NCI-H345 treated with DMSO at 0.1 percent for 48 hours (cell line): ENCODE results near the gene KRTAP10-3.
"Not testable (repeated sequence)": the region's sequence is repeated elsewhere in the genome, so short reads cannot be mapped to it uniquely, and the experiment has no call there.

Source experiments
- DNase-seq: peaks from one replicate; lab custom pipeline; 2025; ENCODE audit not compliant: unreplicated experiment; lab: John Stamatoyannopoulos, UW

KRTAP10-3 gene

DNA sequence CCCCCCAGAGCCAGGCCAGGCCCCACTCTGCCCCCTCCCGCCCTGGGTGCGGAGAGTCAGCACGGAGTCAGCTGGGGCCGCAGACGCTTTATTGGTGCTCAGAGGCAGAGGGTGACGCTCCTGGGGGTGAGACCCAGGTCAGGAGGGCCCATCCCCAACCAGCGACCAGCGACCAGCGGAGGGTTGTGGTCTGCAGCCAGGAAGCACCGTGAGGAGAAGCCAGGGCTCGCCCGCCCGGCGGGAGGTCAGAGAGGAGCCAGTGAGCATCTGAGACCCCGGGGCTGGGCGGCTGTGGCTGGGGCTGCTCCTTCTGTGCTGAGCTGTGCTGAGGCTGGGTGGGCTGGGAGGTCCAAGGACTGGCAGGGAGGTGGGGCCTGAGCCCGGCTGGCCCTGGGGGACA lies 8.3 kb downstream of the KRTAP10-3 start:
- not testable (repeated sequence) for DNase-seq

DNA sequence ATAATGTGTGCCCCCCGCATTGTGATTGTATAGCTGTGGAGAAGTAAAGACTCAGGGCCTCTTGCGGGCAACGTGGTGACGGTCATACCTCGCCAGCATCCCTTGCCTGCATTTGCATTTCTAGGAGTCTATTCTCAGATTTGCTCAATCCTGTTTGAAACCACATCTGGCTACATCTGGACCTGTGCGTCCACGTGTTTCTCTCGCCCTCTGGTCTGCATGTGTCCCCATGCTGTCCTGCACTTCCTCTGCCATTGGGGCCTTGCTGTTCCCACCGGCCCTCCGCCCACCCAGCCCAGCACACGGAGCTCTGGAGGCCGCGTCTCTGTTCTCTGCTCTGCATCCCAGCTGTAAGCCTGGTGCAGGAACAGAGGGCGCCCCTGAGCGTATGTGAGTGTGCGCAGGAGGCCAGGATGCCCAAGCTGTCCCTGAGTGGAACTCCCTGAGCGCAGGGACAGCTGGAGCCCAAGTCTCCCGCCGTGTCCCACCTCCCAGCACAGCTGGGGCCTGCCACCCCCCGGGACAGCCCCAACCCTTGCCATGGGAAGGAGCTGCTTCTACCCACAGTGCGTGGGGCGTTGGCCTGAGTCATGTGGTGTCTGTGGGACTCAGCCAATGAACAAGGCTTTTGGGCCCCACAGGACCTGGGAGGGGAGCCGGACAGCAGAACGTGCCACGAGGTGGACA lies 8.9 kb downstream of the KRTAP10-3 start:
- DNase-seq: no peak

DNA sequence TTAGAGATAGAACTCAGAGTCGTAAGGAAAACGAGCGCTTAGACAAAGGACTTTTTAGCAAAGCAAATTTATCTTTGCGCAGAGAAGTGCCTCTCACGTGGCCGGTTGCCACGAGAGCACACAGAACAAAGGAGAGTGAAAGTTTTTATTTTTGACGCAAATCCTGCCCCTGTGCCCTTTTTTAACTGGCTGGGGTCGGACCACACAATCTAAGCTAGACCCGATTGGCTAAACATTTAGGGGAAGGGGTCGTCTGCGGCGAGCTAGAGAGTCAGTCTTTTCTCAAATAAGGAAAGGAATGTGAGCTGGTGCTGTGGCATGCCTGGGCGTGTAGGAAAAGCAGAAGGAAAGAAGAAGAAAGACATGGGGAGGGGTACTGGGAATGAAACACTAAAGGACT lies 9.7 kb downstream of the KRTAP10-3 start:
- DNase-seq: no peak

DNA sequence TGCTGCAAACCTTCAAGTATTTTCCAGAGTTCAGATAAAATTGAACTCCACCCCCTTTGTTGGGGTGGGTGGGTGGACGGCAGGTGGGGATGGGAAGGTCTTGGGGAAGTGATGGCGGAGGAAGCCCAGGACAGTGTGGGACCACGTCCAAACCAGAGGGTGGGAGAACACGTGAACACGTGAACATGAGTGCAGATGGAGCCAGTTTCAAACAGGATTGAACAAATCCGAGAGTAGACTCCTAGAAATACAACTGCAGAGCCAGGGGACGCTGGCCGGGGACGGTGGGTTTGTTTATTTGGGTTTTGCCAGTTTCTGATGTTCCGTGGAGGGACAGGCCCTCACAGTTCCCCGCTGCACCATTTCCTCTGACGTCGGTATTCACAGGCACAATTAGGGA lies 10.2 kb downstream of the KRTAP10-3 start:
- no peak for DNase-seq

DNA sequence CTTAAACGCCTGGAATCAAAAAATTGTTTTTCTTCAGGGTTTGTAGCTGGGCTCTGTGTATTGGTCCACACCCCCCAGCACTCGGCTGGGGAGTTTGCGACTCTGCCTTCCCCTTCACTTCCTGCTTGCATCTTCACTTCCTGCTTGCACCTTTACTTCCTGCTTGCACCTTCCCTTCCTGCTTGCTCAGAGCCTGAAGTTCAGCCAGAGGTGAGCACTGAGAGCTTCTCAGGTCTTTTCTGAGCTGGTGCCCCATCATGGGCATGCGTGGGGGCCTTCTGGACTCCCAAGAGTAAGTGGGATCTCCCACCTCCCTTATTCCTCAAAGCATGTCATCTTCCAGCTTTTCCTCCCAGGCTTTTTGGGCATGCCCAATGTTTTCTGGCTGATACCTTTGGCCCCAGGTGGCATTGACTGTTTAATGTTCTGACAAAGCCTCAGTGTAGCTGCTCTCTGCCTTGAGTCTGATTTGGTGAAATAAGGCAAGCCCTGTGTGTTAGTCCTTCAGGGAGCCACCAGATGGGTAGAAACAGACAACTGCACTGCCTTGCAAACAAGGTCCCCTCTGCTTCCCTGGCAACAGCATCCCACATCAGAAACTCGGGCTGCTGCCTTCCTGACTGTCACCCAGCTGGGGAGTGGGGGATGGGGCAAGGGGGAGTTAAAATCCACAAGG lies 10.8 kb downstream of the KRTAP10-3 start:
- no peak for DNase-seq

DNA sequence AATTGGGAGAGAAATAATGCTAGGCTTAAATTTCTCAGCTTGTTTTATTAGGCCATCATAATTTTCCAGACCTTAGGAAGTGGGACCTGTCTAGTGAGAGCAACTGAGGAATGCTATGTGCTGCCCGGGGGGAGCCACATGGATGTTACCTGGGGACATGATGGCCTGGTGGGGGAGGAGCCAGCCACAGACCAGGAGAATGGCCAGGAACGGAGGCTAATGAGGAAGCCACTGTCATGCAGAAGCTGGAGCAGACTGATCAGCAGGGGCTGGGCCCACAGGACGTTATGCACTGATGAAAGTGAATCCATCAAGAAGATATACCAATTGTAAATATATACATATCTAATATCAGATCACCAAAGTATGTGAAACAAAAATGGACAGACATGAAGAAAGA lies 14.0 kb downstream of the KRTAP10-3 start:
- no peak for DNase-seq

DNA sequence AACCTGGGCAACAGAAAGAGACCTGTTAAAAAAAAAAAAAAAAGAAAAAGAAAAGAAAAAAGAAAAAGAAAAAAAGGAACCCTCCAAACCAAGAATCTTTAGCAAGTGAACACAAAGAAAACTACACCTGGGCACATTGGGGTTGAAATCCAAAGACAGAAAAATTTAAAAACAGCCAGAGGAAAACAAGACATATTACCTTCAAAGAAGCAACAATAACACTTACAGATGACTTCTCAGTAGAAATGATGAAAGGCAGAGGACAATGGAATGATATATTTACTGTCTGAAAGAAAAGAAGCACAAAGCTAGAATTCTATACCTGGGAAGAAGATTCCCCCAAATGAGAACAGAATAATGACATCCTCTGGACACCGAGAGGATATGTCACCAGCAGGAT lies 15.9 kb downstream of the KRTAP10-3 start:
- no peak for DNase-seq

DNA sequence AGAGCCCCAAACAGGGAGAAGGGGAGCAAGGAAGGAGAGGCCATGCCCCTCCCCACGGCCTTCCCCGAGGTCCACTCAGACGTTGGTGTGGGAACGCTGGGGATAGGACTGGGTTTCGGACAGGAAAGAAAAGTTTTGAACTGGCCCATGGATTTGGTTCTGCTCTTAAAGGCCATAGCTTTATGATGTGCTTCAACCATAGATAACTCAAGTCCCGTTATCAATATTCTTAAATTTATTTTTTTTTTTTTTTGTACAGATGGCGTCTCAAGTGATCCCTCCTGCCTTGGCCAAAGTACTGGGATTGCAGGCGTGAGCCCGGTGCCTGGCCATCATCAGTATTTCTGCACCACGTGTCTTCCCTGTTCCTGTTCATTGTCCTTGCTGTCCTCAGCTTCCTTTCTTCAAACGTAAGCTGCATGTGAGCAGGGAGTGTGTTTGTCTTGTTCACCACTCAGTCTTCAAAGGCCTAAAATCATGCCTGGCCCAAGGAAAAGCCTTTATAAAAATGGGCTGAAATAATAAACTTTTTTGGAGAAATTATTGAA lies 17.8 kb downstream of the KRTAP10-3 start:
- DNase-seq: no peak

DNA sequence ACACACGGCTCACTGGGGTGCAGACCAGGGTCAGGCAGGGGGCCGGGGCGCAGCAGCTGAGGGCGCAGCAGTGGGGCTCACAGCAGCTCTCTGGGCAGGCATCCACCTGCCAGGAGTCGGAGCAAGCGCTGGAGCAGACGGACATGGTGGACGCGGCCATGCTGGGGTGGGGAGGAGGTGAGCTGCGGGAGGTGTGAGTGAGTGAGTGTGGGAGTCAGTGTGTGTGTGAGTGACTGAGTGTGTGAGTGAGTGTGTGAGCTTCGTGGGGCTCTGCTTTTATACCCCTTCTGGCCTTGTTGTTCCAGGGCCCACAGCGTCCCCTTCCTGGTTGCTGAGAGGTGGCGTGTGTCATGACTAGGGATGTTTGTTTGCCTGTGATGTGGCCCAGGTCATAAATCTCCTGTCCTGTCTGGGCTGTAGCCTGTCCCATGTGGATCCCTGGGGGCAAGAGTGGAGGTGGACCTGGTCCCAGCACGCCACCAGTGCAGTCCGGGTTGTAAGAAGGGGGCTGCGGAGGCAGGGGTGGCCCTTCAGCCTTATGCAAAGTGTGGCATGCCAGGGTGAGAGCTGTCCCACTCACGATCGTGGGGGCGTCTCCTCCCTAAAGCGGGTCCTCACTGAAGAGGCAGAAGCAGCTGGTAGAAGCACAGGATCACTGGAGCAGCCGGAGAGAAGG lies 18.5 kb downstream of the KRTAP10-3 start, which contains the start of gene KRTAP10-1:
TSS of gene KRTAP10-1 (minus strand) at position 205 of the 676 bp plus-strand sequence. CDS start at position 160, 45 bp downstream.
- DNase-seq: no peak

DNA sequence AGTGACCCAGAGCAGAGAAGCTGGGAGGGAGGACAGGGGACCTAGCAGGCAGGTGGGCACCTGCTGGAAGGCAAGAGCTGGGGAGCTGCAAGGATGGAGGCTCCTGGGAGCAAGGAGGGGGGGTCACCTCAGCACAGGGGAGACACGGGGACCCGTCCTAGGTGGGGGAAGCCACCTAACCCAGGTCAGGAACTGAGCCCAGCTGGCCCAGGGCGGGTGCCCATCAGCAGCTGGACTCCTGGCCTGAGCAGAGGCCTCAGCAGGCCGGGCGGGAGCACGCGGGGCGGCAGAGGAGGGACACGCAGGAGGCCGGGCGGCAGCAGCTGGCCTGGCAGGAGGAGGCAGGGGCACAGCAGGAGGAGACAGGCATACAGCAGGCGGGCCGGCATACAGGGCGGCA lies 19.5 kb downstream of the KRTAP10-3 start:
- no peak for DNase-seq

DNA sequence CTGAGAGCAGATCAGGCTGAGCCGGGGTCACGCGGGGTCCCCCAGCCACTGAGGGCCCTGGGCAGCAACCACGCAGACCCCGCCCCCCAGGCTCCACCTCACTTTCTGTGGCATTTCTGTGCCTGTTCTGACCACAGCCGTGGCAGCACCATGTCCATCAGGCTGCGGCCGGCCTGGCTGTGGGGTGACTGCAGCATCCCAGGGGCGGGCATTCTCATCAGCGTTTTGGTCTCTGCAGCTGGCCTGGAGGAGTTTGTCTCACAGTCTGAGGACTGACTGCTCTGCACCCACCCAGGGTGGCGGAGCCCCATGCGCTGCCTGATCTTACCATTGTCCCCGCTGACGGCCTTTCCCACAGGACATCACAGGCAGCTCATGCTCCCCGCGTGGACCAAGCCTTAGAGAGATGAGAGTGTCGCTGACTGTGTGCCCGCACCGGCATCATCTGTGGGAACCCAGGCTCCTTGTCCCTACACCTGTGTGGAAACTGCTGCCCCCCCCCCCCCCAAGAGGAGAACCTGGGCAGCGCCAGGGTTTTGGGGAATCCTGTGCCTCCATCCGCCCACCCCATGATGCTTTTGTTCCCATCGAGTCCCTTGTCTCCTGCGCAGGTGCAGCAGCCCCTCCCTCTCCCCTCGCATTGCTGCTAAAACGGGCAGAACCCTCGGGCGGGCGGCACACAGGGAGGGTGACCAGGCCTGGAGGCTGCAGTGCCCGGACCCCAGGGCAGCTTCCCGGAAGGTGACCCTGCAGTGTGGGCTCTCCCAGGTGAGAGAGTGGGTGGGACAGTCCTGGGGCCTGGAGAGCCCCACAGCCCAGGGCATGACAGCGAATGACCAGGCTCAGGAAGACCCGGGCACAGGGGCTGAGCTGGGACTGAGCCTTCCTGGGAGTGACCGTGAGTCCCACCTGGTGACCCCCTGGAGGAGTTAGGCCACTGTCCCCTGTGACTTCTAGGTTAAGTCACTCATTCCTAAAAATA lies 20.4 kb downstream of the KRTAP10-3 start:
- DNase-seq: no peak

DNA sequence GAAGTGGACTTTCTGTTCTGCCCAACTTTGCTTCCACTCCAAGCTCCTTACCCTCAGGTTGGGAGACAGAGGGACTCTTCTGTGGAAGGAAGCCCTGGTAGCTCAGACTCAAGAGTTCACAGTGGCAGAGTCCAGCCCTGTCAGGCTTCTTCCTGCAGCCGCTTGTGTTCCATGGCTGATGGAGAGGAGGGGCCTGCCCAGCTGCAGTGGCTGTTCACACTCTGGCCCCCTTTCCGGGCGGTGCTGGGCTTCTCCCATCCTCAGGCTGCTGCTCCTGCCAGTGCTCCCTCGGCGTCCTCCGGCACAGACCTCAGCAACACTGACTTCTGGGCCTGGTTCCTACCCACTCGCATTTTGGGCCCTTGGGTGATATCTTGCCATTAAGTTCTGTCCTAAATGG lies 22.6 kb downstream of the KRTAP10-3 start:
- no peak for DNase-seq

DNA sequence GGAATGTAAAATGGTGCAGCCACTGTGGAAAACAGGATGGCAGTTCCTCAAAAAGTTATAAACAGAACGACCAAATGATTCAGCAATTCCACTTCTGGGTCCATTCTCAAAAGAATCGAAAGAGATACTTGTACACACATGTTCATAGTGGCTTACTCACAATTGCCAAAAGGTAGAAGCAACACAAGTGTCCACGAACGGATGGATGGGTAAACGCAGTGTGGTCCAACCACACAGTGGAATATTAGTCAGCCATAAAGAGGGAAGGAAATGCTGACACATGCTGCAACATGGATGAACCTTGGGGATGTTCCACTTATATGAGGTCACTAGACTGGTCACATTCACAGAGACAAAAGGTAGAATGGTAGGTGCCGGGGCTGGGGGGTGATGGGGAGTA lies 23.9 kb downstream of the KRTAP10-3 start:
- DNase-seq: no peak

DNA sequence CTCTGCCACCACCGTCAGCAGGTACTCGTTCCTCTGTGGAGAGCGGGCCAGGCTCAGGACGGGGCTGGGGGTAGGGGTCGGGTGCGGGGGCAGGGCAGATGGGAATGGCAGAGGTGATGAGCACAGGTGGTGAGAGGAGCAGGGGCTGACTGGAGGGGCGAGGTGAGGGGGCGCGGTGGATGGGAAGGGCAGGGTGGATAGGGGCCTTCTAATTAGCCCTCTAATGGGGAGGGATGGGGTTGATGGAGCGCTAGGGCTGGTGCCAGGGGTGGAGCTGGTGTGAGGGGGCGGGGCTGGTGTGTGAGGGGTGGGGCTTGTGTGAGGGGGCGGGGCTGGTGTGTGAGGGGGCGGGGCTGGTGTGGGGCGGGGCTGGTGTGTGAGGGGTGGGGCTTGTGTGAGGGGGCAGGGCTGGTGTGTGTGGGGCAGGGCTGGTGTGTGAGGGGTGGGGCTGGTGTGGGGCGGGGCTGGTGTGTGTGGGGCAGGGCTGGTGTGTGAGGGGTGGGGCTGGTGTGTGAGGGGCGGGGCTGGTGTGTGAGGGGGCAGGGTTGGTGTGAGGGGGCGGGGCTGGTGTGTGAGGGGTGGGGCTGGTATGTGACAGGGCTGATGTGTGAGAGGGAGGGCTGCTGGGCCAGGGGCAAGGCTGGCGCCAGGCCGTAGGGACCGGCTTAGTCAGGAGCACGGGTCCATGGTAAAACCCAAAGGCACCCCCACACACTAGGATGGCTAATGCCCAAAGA lies 24.5 kb downstream of the KRTAP10-3 start:
- DNase-seq: no peak

DNA sequence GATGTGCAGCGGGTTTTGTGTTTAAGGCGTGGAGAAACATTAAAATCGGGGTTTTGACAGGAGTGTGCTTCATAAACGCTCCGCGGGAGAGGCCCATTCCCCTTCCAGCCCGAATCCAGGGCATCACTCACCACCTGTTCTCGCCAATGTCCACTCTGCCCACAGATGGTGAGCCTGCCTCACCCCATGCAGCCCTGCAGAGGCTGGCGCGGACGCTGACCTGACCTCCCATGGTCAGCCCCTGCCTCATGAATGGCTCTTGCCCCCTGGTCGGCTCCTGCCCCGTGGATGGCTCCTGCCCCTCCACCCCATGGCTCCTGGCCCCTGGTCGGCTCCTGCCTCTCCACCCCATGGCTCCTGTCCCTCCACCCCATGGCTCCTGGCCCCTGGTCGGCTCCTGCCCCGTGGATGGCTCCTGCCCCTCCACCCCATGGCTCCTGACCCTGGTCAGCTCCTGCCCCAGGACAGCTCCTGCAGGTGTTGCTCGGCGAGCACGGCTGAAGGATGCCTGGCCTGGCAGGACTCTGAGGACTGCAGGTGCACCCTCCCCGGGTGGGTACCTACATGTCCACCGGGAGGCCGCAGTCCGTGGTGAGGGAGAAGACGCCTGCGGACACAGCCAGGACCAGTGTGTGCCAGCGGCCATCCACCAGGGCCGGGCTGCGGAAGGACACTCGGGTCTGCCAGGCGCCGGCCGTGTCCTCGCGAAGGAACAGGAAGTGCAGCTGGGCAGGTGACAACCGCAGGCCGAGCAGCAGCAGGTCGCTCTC lies 25.3 kb downstream of the KRTAP10-3 start:
- DNase-seq: no peak

DNA sequence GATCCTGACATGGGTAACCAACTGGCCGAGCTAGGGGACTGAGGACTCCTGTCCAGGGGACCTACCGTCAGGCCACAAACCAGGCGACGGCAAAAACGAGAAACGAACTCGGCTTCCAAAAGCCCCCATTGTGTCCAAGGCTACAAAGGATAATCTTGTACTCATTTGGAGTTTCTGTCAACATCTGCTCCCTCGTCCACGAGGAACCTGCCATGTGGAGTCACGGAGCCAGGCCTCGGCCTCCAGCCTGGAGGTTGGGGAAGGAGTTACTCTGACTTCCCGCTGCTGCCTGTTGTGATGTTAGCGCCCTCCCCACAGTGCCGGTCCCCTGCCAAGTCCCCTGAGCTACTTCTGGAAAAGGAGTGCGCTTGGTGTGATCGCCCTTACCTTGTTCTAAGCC lies 25.9 kb downstream of the KRTAP10-3 start:
- DNase-seq: no peak

DNA sequence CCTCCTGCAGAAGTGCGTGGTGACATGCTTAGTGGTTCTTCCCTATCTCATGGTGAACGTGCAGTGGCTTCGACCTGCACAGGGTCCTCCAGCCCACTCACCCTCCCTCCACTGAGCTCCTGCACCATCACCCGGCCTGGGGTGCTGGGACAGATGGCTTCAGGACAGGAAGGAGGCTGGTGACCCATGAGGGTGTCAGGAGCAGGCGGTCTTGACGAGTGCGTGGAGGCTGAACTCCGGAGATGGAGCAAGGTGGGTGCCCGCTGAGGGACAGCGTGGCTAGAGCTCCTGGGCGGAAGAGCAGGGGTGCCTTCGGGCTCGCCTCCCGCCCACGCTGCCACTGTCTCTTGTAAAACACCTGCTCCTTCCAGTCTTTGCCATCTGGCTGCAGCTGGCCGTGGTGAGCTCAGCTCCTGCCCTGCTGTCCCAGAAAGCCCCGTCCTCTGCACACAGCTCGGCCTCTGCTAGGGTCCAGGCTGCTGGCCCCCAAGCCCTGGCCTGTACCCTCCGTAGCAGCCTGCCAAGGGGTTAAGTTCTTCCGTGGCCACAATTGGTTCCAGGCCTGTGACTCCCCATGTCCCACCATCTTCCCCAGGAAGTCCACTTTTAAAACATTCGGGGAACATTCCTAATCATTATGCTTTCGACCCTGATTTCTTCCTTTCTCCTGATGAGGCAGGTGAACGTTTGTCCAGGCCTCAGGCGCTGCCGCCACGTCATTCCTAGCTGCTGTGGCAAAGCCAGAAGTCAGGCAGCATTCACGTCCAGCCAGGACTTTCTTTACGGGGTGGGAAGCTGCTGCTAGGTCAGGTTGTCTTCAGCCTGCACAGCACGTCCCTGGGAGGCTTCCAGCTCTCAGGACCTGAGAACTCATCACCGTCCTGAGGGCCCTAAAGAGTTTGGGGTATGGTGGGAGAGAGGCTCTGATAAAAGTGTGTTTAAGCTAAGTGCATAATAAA lies 26.7 kb downstream of the KRTAP10-3 start:
- no peak for DNase-seq
